K562 (cell line): ENCODE results near the gene RNF44. TPM values are rescaled to one million over a fixed set of nuclear protein-coding genes. Genes with fewer than 3 reads are reported as not detected.

Experiments
- ATAC-seq: fragments of 200-7000 bp; cut with Tn5 transposase; 3 replicates; pipeline ENCODE4 v1.9.1; 2020; ENCODE audit warnings: moderate library complexity
- BruUV-seq: library from RNA; stranded (reverse); fragments of 400-500 nt; replicated peaks from 2 replicates; lab custom pipeline; 2021; lab: Mats Ljungman, UMichigan
- CTCF ChIA-PET: fragments of 300-600 bp; formaldehyde crosslinking; extraction: SDS; loops from one replicate; lab custom pipeline; 2021; ENCODE audit warnings: low intra/inter-chr PET ratio; lab: Yijun Ruan, JAX
- POLR2A ChIA-PET: fragments of 300-600, 350-650 bp; sonication (Branson Sonifier 250); formaldehyde crosslinking; extraction: SDS; loops from one replicate; lab custom pipeline; 2021; ENCODE audit warnings: antibody characterized with exemption, inconsistent platforms; lab: Yijun Ruan, JAX
- DNase-seq, 4 experiments: peaks; one replicate each; pipeline versions ENCODE4 v3.0.0 to v3.0.0-alpha.2; 2011 to 2018; ENCODE audit warnings: low spot score in 3 of 4, mixed read lengths in 3 of 4; ENCODE audit errors: extremely low read depth in 1 of 4
- FAIRE-seq: peaks from 2 replicates; lab custom pipeline; 2011; peaks lifted over from hg19 to GRCh38; lab: Jason Lieb, UNC
- H2AFZ ChIP-seq: 2 replicates; pipeline ENCODE4 v1.6.0; 2011; ENCODE audit warnings: low read depth, low read length, control low read depth, inconsistent platforms
- H3K27ac ChIP-seq: fragments of 200-600 bp; 3 replicates; pipeline ENCODE4 v1.8.0; 2011; ENCODE audit warnings: low read depth, mild to moderate bottlenecking, control low read depth, inconsistent platforms, low read length, moderate library complexity, mixed read lengths; ENCODE audit errors: extremely low read depth
- H3K27me3 ChIP-seq, 2 experiments: fragments of 300-600 bp in 1 of 2; 2 replicates in 1 of 2; 3 replicates in 1 of 2; pipeline versions ENCODE4 v1.6.0 to v1.8.0; 2011; ENCODE audit warnings: inconsistent platforms in 2 of 2, low read length in 2 of 2, mild to moderate bottlenecking in 1 of 2, mixed read lengths in 1 of 2, moderate library complexity in 1 of 2; ENCODE audit not compliant: control insufficient read depth in 2 of 2, insufficient read depth in 2 of 2
- H3K36me3 ChIP-seq: fragments of 300-600 bp; 3 replicates; pipeline ENCODE4 v1.8.0; 2011; ENCODE audit warnings: mild to moderate bottlenecking, low read length, inconsistent platforms; ENCODE audit not compliant: control insufficient read depth, insufficient read depth
- H3K4me1 ChIP-seq, 2 experiments: fragments of 200-600 bp in 1 of 2; replicated peaks in 1 of 2; 2 replicates in 1 of 2; 3 replicates in 1 of 2; pipeline versions ENCODE4 v1.5.1 to v1.8.0; 2011; ENCODE audit warnings: inconsistent platforms in 2 of 2, low read length in 2 of 2, mild to moderate bottlenecking in 1 of 2, mixed read lengths in 1 of 2, moderate library complexity in 1 of 2; ENCODE audit not compliant: control insufficient read depth in 2 of 2, insufficient read depth in 2 of 2
- H3K4me2 ChIP-seq: 2 replicates; pipeline ENCODE4 v1.6.1; 2011; ENCODE audit warnings: low read length, control low read depth, inconsistent platforms, mixed read lengths; ENCODE audit not compliant: insufficient read depth
- H3K4me3 ChIP-seq: fragments of 200-600 bp; sonication (generic), shearing (Covaris generic); 2 replicates; pipeline ENCODE4 v1.5.1; 2016; ENCODE audit warnings: control low read depth, inconsistent platforms
- H3K79me2 ChIP-seq: fragments of 200-600 bp; 3 replicates; pipeline ENCODE4 v1.8.0; 2011; ENCODE audit warnings: low read length, inconsistent platforms; ENCODE audit not compliant: control insufficient read depth, insufficient read depth
- H3K9ac ChIP-seq, 2 experiments: 2 replicates each; pipeline versions ENCODE4 v1.6.0 to v1.6.1; 2011; ENCODE audit warnings: low read depth in 2 of 2, low read length in 2 of 2, control low read depth in 1 of 2, inconsistent platforms in 1 of 2, mild to moderate bottlenecking in 1 of 2, mixed read lengths in 1 of 2; ENCODE audit not compliant: insufficient read depth in 1 of 2
- H3K9me1 ChIP-seq: one replicate; pipeline ENCODE4 v1.6.0; 2011; ENCODE audit warnings: inconsistent platforms, mild to moderate bottlenecking, low read length, moderate library complexity; ENCODE audit not compliant: control insufficient read depth, insufficient read depth
- H3K9me3 ChIP-seq: replicated peaks from 2 replicates; pipeline ENCODE4 v1.5.1; 2011; ENCODE audit warnings: low read depth, low read length, inconsistent platforms; ENCODE audit not compliant: control insufficient read depth, insufficient read depth
- H4K20me1 ChIP-seq: replicated peaks from 2 replicates; pipeline ENCODE4 v1.6.1; 2011; ENCODE audit warnings: low read length, inconsistent platforms, mixed read lengths; ENCODE audit not compliant: control insufficient read depth, insufficient read depth
- CXXC5 ChIP-seq: fragments of 250-450 bp; sonication (Bioruptor Pico); IDR thresholded peaks from 2 replicates; pipeline ENCODE4 v1.8.0; 2022; ENCODE audit warnings: inconsistent platforms, mild to moderate bottlenecking, moderate library complexity
- FOS ChIP-seq: IDR thresholded peaks from 3 replicates; pipeline ENCODE4 v1.6.1; 2011; ENCODE audit not compliant: insufficient read length; ENCODE audit errors: extremely low read depth
- FOXK2 ChIP-seq, 2 experiments: fragments of 450-650 bp; IDR thresholded peaks in 1 of 2; conservative IDR thresholded peaks in 1 of 2; 2 replicates each; pipeline ENCODE4 v1.6.1; 2016; ENCODE audit warnings: low read depth in 2 of 2, mild to moderate bottlenecking in 1 of 2
- MBD1 ChIP-seq: fragments of 250-450 bp; sonication (Bioruptor Pico); IDR thresholded peaks from 2 replicates; pipeline ENCODE4 v1.8.0; 2022; ENCODE audit warnings: inconsistent platforms
- MCM3 ChIP-seq: fragments of 450-650 bp; IDR thresholded peaks from 2 replicates; pipeline ENCODE4 v1.6.1; 2016
- XRCC4 ChIP-seq: IDR thresholded peaks from one replicate; pipeline ENCODE4 v1.6.1; 2011; ENCODE audit not compliant: insufficient read depth, insufficient read length; ENCODE audit errors: extremely low read depth
- ZNF407 ChIP-seq: fragments of 450-650 bp; IDR thresholded peaks from 2 replicates; pipeline ENCODE4 v1.6.1; 2016; ENCODE audit warnings: low read depth
- ZNF449 ChIP-seq: fragments of 250-450 bp; sonication (Bioruptor Pico); IDR thresholded peaks from 2 replicates; pipeline ENCODE4 v1.8.0; 2022; ENCODE audit warnings: moderate library complexity, mild to moderate bottlenecking, inconsistent platforms
- WGBS: fragments of 100-300 bp; shearing (Covaris generic); methylation state at CpG from one replicate; pipeline ENCODE4 v1.1.6; 2016; ENCODE audit warnings: low coverage, mixed read lengths; ENCODE audit not compliant: insufficient coverage; ENCODE audit errors: missing lambda C conversion rate; 5-methylcytosine and 5-hydroxymethylcytosine counted together
- in situ Hi-C: fragments of 300-500 bp; cut with MboI; formaldehyde crosslinking; loops from 4 replicates; pipeline ENCODE4 v1.15.0; 2018; ENCODE audit warnings: inconsistent platforms, mixed read lengths
- intact Hi-C: fragments of 100-400 bp; cut with micrococcal nuclease; formaldehyde crosslinking; loops from 2 replicates; pipeline ENCODE4 v1.14.2; 2022
- polyA plus RNA-seq, 8 experiments: library from polyadenylated mRNA; depleted of rRNA in 4 of 8; stranded (reverse) in 5 of 8; unstranded in 3 of 8; fragments of >200 nt; fragmentation: Nextera tagmentation in 2 of 8; fragmentation: Illumina TruSeq in 1 of 8; extraction: Ambion mirVana in 2 of 8; extraction: Trizol in 1 of 8; gene quantifications; 2 replicates each; pipeline versions ENCODE4 v1.2.1 to v1.2.3, GENCODE V29; 2011 to 2014; ENCODE audit warnings: inconsistent platforms in 1 of 8, missing spikeins in 1 of 8
- total RNA-seq, 7 experiments: library from RNA; depleted of rRNA in 6 of 7; stranded (reverse); fragments of >200 nt in 6 of 7; fragmentation: Illumina TruSeq in 2 of 7; extraction: Trizol in 2 of 7; gene quantifications; 2 replicates each; pipeline versions ENCODE4 v1.2.1 to v1.2.3, GENCODE V29; 2011 to 2021; ENCODE audit warnings: low replicate concordance in 1 of 7

Gene RNF44
- total and polyA plus RNA-seq, 9 of the 15 experiments (the other 6 are each of a cell fraction or from before 2014, with no cell fraction given): 1.6 to 82.6 (median 7.4) TPM

- CTCF ChIA-PET: no interaction called here
- intact Hi-C loops: loop anchor here (2.0 to 10.0 kb wide), 2 partner anchors 35 to 69 kb away; partner anchors contain the start of genes GPRIN1 and TSPAN17
Observed at GRCh38 chr5:176575488-176576422, 38.6 kb upstream of the RNF44 start.

More at GRCh38 chr5:176575488-176576422, 38.6 kb upstream of the RNF44 start:
- Histone ChIP-seq H4K20me1 (no peaks in the 10 kb centered on the region; the same call in 1 of the 2 replicates), H3K4me1 (peaks cover 0 to 32% of the 10 kb centered on the region in 2 experiments; a peak in 3 of 5 replicates), H3K79me2 (no peaks in the 10 kb centered on the region), H3K27ac (no peak overlapping the region), H3K27me3 (peaks cover 8 to 18% of the 10 kb centered on the region in 2 experiments; a peak in 4 of 5 replicates), H3K4me2 (no peak overlapping the region), H3K4me3 (no peak overlapping the region), H2AFZ (no peak overlapping the region), H3K9me3 (no peaks in the 10 kb centered on the region), H3K9ac (no peak overlapping the region), H3K36me3 (no peaks in the 10 kb centered on the region), H3K9me1 (no peaks in the 10 kb centered on the region)
- FAIRE-seq: no peak
- ATAC-seq: no peak
- DNase-seq: no peak
- no TSS peak for BruUV-seq
- in situ Hi-C loops: loop anchor here (25.0 kb wide), 1 partner anchor 838 kb away; no protein-coding TSS in a partner anchor
- POLR2A ChIA-PET: no interaction called here
- TF ChIP-seq ZNF449 (CRISPR knock-in tag): no peak
- TF ChIP-seq CXXC5: no peak
- no peak for TF ChIP-seq FOXK2 (conservative IDR thresholded peaks at IDR 0.05 in 1 of 2, IDR thresholded peaks at IDR 0.05 in 1 of 2; ENCODE audit: low read depth in 2 of 2)
- TF ChIP-seq XRCC4: no peak
- no peak for TF ChIP-seq ZNF407
- TF ChIP-seq MBD1 (CRISPR knock-in tag): no peak
- no peak for TF ChIP-seq FOS
- TF ChIP-seq MCM3: no peak
- 14% methylated on average over 28 of the region's 37 CpGs for WGBS
